B cell (primary cell): ENCODE results near the gene RIC1. TPM values are rescaled to one million over a fixed set of nuclear protein-coding genes. Genes with fewer than 3 reads are reported as not detected.
"Not testable (repeated sequence)": the region's sequence is repeated elsewhere in the genome, so short reads cannot be mapped to it uniquely, and the experiment has no call there.

Experiments used
- ATAC-seq: fragments of 200-7000 bp; cut with Tn5 transposase; one replicate; pipeline ENCODE4 v1.10.0; 2021; ENCODE audit warnings: low read depth, mild to moderate bottlenecking, moderate number of reproducible peaks, moderate library complexity
- CTCF ChIA-PET: fragments of 350-600 bp; sonication (Branson Sonifier 250); formaldehyde crosslinking; loops from one replicate; lab custom pipeline; 2021; ENCODE audit warnings: antibody characterized with exemption, inconsistent platforms; lab: Charles Lee
- POLR2A ChIA-PET: fragments of 350-600 bp; sonication (Branson Sonifier 250); formaldehyde crosslinking; loops from one replicate; lab custom pipeline; 2021; ENCODE audit warnings: antibody characterized with exemption; lab: Charles Lee
- DNase-seq: peaks from one replicate; pipeline ENCODE4 v3.0.0; 2013
- H2AFZ ChIP-seq: 2 replicates; pipeline ENCODE4 v1.6.1; 2012; ENCODE audit warnings: mild to moderate bottlenecking, low read depth, low read length; ENCODE audit not compliant: insufficient read depth, poor library complexity, severe bottlenecking
- H3K27ac ChIP-seq, 2 donors: 1 replicate in 1 of 2; 2 replicates in 1 of 2; pipeline ENCODE4 v1.5.1; 2012 to 2013; ENCODE audit warnings: low read length in 2 of 2, mild to moderate bottlenecking in 2 of 2, moderate library complexity in 1 of 2
- H3K27me3 ChIP-seq, 4 experiments: fragments of 200-600 bp in 1 of 4; sonication (generic) in 1 of 4; replicated peaks in 1 of 4; 1 replicate in 2 of 4; 2 replicates in 2 of 4; pipeline versions ENCODE4 v1.6.1 to v1.7.0; 2013 to 2016; ENCODE audit warnings: low read length in 3 of 4, mild to moderate bottlenecking in 2 of 4, mixed read lengths in 1 of 4, moderate library complexity in 1 of 4; ENCODE audit not compliant: insufficient read depth in 4 of 4, control insufficient read depth in 3 of 4; ENCODE audit errors: control extremely low read depth in 1 of 4
- H3K36me3 ChIP-seq, 2 experiments: replicated peaks in 1 of 2; 1 replicate in 1 of 2; 2 replicates in 1 of 2; pipeline versions ENCODE4 v1.6.1 to v1.7.1; 2013; ENCODE audit warnings: low read length in 1 of 2; ENCODE audit not compliant: insufficient read depth in 2 of 2, control insufficient read depth in 1 of 2; ENCODE audit errors: control extremely low read depth in 1 of 2, extremely low read depth in 1 of 2
- H3K4me1 ChIP-seq, 2 donors: fragments of 200-600 bp in 1 of 2; sonication (generic) in 1 of 2; 1 replicate in 1 of 2; 2 replicates in 1 of 2; pipeline versions ENCODE4 v1.5.1 to v1.6.1; 2013 to 2017; ENCODE audit warnings: low read length in 2 of 2; ENCODE audit not compliant: control insufficient read depth in 2 of 2, insufficient read depth in 2 of 2
- H3K4me2 ChIP-seq: replicated peaks from 2 replicates; pipeline ENCODE3; 2012; ENCODE audit warnings: mild to moderate bottlenecking, low read depth, low read length; ENCODE audit not compliant: poor library complexity, severe bottlenecking
- H3K4me3 ChIP-seq, 5 experiments: fragments of 200-600 bp in 1 of 5; sonication (generic) in 1 of 5; 1 replicate in 3 of 5; 2 replicates in 2 of 5; pipeline versions ENCODE4 v1.5.1 to v1.7.0; 2011 to 2016; ENCODE audit warnings: low read length in 4 of 5, mild to moderate bottlenecking in 4 of 5, low read depth in 2 of 5, control low read depth in 1 of 5, moderate library complexity in 1 of 5; ENCODE audit not compliant: insufficient read depth in 1 of 5; ENCODE audit errors: control extremely low read depth in 1 of 5, extremely low read depth in 1 of 5
- H3K79me2 ChIP-seq: fragments of 200-600 bp; sonication (generic); one replicate; pipeline ENCODE4 v1.6.0; 2016; ENCODE audit warnings: low read length; ENCODE audit not compliant: control insufficient read depth, insufficient read depth
- H3K9ac ChIP-seq: fragments of 200-600 bp; sonication (generic); 2 replicates; pipeline ENCODE4 v1.6.1; 2017; ENCODE audit warnings: mild to moderate bottlenecking, low read length, moderate library complexity
- H3K9me3 ChIP-seq, 3 donors: one replicate each; pipeline versions ENCODE4 v1.6.1 to v1.7.1; 2013; ENCODE audit warnings: low read length in 2 of 3; ENCODE audit not compliant: control insufficient read depth in 2 of 3, insufficient read depth in 1 of 3; ENCODE audit errors: control extremely low read depth in 1 of 3
- H4K20me1 ChIP-seq: 2 replicates; pipeline ENCODE4 v1.6.0; 2012; ENCODE audit warnings: mild to moderate bottlenecking, low read length; ENCODE audit not compliant: insufficient read depth, control insufficient read depth, poor library complexity, severe bottlenecking
- H3K27ac Mint-ChIP-seq: one replicate; pipeline ENCODE4 v1.8.0; 2021; ENCODE audit warnings: mixed read lengths
- H3K27me3 Mint-ChIP-seq: one replicate; pipeline ENCODE4 v1.8.0; 2021; ENCODE audit warnings: mixed read lengths
- H3K4me1 Mint-ChIP-seq: one replicate; pipeline ENCODE4 v1.8.0; 2021; ENCODE audit warnings: mixed read lengths
- H3K4me3 Mint-ChIP-seq: one replicate; pipeline ENCODE4 v1.8.0; 2021; ENCODE audit warnings: mixed read lengths
- H3K9me3 Mint-ChIP-seq: one replicate; pipeline ENCODE4 v1.8.0; 2022; ENCODE audit warnings: mixed read lengths; ENCODE audit not compliant: insufficient read depth
- CTCF ChIP-seq: fragments of 200-600 bp; IDR thresholded peaks from one replicate; pipeline ENCODE4 v1.8.0; 2022; ENCODE audit warnings: antibody characterized with exemption, mild to moderate bottlenecking
- EZH2 ChIP-seq: IDR thresholded peaks from 2 replicates; pipeline ENCODE4 v1.6.1; 2012; ENCODE audit warnings: borderline replicate concordance, low read depth, mild to moderate bottlenecking, moderate library complexity, low read length; ENCODE audit not compliant: insufficient read depth, poor library complexity, severe bottlenecking
- WGBS: methylation state at CpG from one replicate; pipeline ENCODE4 v1.1.5; 2013; ENCODE audit warnings: missing lambda C conversion rate; ENCODE audit not compliant: insufficient coverage; 5-methylcytosine and 5-hydroxymethylcytosine counted together
- intact Hi-C: fragments of 100-400 bp; cut with micrococcal nuclease; formaldehyde crosslinking; loops from one replicate; pipeline ENCODE4 v1.10.0; 2022
- polyA plus RNA-seq: library from polyadenylated mRNA; depleted of rRNA; stranded (reverse); fragments of >200 nt; gene quantifications from 2 replicates; pipeline ENCODE4 v1.2.3, GENCODE V29; 2012
- total RNA-seq, 2 donors: library from RNA; stranded (reverse); fragments of 120-200 nt in 1 of 2; gene quantifications; 1 replicate in 1 of 2; 2 replicates in 1 of 2; pipeline versions ENCODE4 v1.2.3 to v1.2.4, GENCODE V29; 2013 to 2022

RIC1 gene
- total and polyA plus RNA-seq, 2 donors (not counting 1 experiment from before 2014, with no cell fraction given), result 20.7 to 58.8 TPM

DNA sequence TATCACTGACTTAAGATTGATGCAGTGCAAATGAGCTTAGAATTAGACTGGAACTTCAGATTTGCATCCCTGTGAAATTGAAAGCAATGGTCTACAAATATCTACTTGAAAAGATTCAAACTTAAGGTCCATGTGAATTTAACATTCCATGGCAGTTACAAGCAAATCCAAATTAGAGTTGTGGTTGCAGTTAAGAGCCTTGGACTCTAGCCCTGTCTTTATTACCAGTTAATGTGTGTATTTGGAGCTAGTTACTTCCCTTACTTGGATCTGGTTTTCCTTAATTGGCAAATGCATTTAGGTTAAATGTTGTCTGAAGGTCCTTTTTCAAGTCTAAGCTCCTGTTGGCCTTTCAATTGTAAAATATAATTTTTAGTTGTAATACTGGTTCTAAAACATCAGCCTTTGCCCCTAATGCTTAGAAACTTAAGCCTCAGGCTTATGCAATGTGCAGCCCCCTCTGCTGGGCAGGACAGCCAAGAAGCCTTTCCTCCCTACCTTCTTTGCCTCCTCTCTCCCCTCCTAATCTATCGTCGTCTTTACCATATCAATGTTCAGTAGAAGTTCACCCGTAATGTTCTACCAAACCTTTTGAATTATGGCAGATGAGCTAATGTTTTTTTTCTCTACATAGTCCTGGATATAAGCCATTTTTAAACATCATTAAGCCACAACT, 144.6 kb downstream of the RIC1 start:
- Histone ChIP-seq H3K4me1 (no peaks in the 10 kb centered on the region), H3K4me3 (no peak overlapping the region), H3K4me2 (no peak overlapping the region), H3K9me3 (peaks cover 0 to 4% (median 1%) of the 10 kb centered on the region in 3 donors), H3K27ac (no peak overlapping the region), H3K9ac (no peak overlapping the region), H4K20me1 (no peaks in the 10 kb centered on the region), H3K79me2 (no peaks in the 10 kb centered on the region), H3K27me3 (no peaks in the 10 kb centered on the region), H3K36me3 (peaks cover 9 to 85% of the 10 kb centered on the region in 2 experiments), H2AFZ (no peak overlapping the region)
- ChIA-PET POLR2A (no interaction called here), CTCF (interaction anchor here (1.2 to 2.7 kb wide), 4 partner anchors 8 to 587 kb away, joined by 3 to 11 read pairs (median 4); no protein-coding TSS in a partner anchor)
- no peaks in the 10 kb centered on the region for H3K4me1 Mint-ChIP-seq
- TF ChIP-seq CTCF, result peak; percentile 21
- TF ChIP-seq EZH2, result no peak
- H3K27ac Mint-ChIP-seq, result peak overlapping the region; percentile 56
- DNase-seq (no peak), ATAC-seq (no peak)
- H3K4me3 Mint-ChIP-seq, result no peak overlapping the region
- intact Hi-C loops, result no loop called here
- H3K9me3 Mint-ChIP-seq, result no peaks in the 10 kb centered on the region
- no peaks in the 10 kb centered on the region for H3K27me3 Mint-ChIP-seq
- no CpG with 5 or more reads among the region's 3 CpGs for WGBS

GRCh38 chr9:5778805-5779204, 149.9 kb downstream of the RIC1 start:
- TF ChIP-seq CTCF (no peak), EZH2 (no peak)
- H3K27me3 Mint-ChIP-seq, result no peaks in the 10 kb centered on the region
- Histone ChIP-seq H3K9ac (no peak overlapping the region), H3K79me2 (no peaks in the 10 kb centered on the region), H3K4me2 (no peak overlapping the region), H3K4me3 (no peak overlapping the region), H3K27ac (no peak overlapping the region), H2AFZ (no peak overlapping the region), H3K27me3 (no peaks in the 10 kb centered on the region), H4K20me1 (no peaks in the 10 kb centered on the region), H3K36me3 (peaks cover 8 to 70% of the 10 kb centered on the region in 2 experiments), H3K9me3 (peaks cover 0 to 19% (median 12%) of the 10 kb centered on the region in 3 donors), H3K4me1 (no peaks in the 10 kb centered on the region)
- H3K9me3 Mint-ChIP-seq, result peaks cover 7% of the 10 kb centered on the region
- H3K4me1 Mint-ChIP-seq, result no peaks in the 10 kb centered on the region
- ChIA-PET POLR2A (no interaction called here), CTCF (no interaction called here)
- DNase-seq (no peak), ATAC-seq (no peak)
- no CpG with 5 or more reads among the region's 1 CpG for WGBS
- no peak overlapping the region for H3K4me3 Mint-ChIP-seq
- intact Hi-C loops, result no loop called here
- no peak overlapping the region for H3K27ac Mint-ChIP-seq

DNA sequence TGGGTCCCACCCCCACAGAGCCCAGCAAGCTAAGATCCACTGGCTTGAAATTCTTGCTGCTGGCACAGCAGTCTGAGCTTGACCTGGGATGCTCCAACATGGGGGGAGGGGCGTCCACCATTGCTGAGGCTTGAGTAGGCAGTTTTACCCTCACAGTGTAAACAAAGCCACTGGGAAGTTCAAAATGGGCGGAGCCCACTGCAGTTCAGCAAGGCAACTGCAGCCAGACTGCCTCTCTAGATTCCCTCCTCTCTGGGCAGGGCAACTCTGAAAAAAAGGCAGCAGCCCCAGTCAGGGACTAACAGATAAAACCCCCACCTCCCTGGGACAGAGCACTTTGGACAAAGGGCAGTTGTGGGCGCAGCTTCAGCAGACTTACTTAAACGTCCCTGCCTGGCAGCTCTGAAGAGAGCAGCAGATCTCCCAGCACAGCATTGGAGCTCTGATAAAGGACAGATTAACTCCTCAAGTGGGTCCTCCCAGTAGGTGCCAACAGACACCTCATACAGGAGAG, 150.9 kb downstream of the RIC1 start:
- intact Hi-C loops, H3K4me2 ChIP-seq, H3K9ac ChIP-seq, CTCF ChIA-PET, H4K20me1 ChIP-seq, H3K79me2 ChIP-seq, H3K27ac ChIP-seq, H3K4me1 Mint-ChIP-seq, H3K27ac Mint-ChIP-seq, DNase-seq, H2AFZ ChIP-seq, H3K27me3 ChIP-seq, ATAC-seq, H3K4me3 ChIP-seq, H3K9me3 Mint-ChIP-seq, H3K4me1 ChIP-seq, H3K4me3 Mint-ChIP-seq, H3K27me3 Mint-ChIP-seq, POLR2A ChIA-PET: not testable (repeated sequence)
- 100% methylated on average over 4 of the region's 4 CpGs for WGBS
- H3K36me3 ChIP-seq, result peaks cover 6 to 61% of the 10 kb centered on the region in 2 experiments
- peaks cover 0 to 19% (median 12%) of the 10 kb centered on the region in 3 donors for H3K9me3 ChIP-seq
